SK-N-SH treated with all-trans-retinoic acid at 6 μM for 48 hours (cell line): ENCODE results near the gene DDAH1.

Experiments used
- ATAC-seq: fragments of 200-7000 bp; cut with Tn5 transposase; 3 replicates; pipeline ENCODE4 v1.9.1; 2020; ENCODE audit warnings: mild to moderate bottlenecking, moderate library complexity
- CSRNP3 ChIP-seq: fragments of 250-450 bp; sonication (Bioruptor Pico); IDR thresholded peaks from 2 replicates; pipeline ENCODE4 v1.5.1; 2021; ENCODE audit warnings: mild to moderate bottlenecking, moderate library complexity
- ESRRG ChIP-seq: fragments of 250-450 bp; sonication (Bioruptor Pico); IDR thresholded peaks from 2 replicates; pipeline ENCODE4 v1.6.1; 2021; ENCODE audit warnings: mild to moderate bottlenecking
- GLIS3 ChIP-seq: fragments of 250-450 bp; sonication (Bioruptor Pico); IDR thresholded peaks from 2 replicates; pipeline ENCODE4 v1.5.0; 2020; ENCODE audit warnings: mild to moderate bottlenecking, moderate library complexity
- ISL1 ChIP-seq: fragments of 250-450 bp; sonication (Bioruptor Pico); IDR thresholded peaks from 2 replicates; pipeline ENCODE4 v2.1.2; 2022; ENCODE audit warnings: mild to moderate bottlenecking, moderate library complexity
- OSR1 ChIP-seq: fragments of 250-450 bp; sonication (Bioruptor Pico); IDR thresholded peaks from 2 replicates; pipeline ENCODE4 v1.8.0; 2022; ENCODE audit warnings: moderate library complexity, mild to moderate bottlenecking, inconsistent platforms
- PPARA ChIP-seq: fragments of 250-450 bp; sonication (Bioruptor Pico); IDR thresholded peaks from 2 replicates; pipeline ENCODE4 v1.5.0; 2020; ENCODE audit warnings: mild to moderate bottlenecking, borderline replicate concordance
- SNAI2 ChIP-seq: fragments of 250-450 bp; sonication (Bioruptor Pico); IDR thresholded peaks from 2 replicates; pipeline ENCODE4 v1.5.0; 2020; ENCODE audit warnings: mild to moderate bottlenecking, moderate library complexity
- TCF4 ChIP-seq: fragments of 250-450 bp; sonication (Bioruptor Pico); IDR thresholded peaks from 2 replicates; pipeline ENCODE4 v1.8.0; 2021; ENCODE audit warnings: mild to moderate bottlenecking, moderate library complexity, borderline replicate concordance
- TOX ChIP-seq: fragments of 250-450 bp; sonication (Bioruptor Pico); IDR thresholded peaks from 2 replicates; pipeline ENCODE4 v1.8.0; 2021; ENCODE audit warnings: mild to moderate bottlenecking, moderate library complexity, borderline replicate concordance
- TSHZ2 ChIP-seq: fragments of 250-450 bp; sonication (Bioruptor Pico); IDR thresholded peaks from 2 replicates; pipeline ENCODE4 v1.5.0; 2020; ENCODE audit warnings: mild to moderate bottlenecking, moderate library complexity
- ZC3H10 ChIP-seq: fragments of 250-450 bp; sonication (Bioruptor Pico); IDR thresholded peaks from 2 replicates; pipeline ENCODE4 v1.5.1; 2021; ENCODE audit warnings: mild to moderate bottlenecking, moderate library complexity
- ZFP30 ChIP-seq: fragments of 450-650 bp; formaldehyde crosslinking; IDR thresholded peaks from 2 replicates; pipeline ENCODE4 v1.5.0; 2022; ENCODE audit warnings: mild to moderate bottlenecking, moderate library complexity
- TF ChIP-seq, protein P1 (sequence below): fragments of 250-450 bp; sonication (Bioruptor Pico); IDR thresholded peaks from 2 replicates; pipeline ENCODE4 v1.8.0; 2021; ENCODE audit warnings: low read depth, mild to moderate bottlenecking, moderate library complexity, borderline replicate concordance
- TF ChIP-seq, protein P2 (sequence below): fragments of 250-450 bp; sonication (Bioruptor Pico); IDR thresholded peaks from 2 replicates; pipeline ENCODE4 v1.5.1; 2020; ENCODE audit warnings: low read depth, mild to moderate bottlenecking, moderate library complexity
- TF ChIP-seq, protein P3 (sequence below): fragments of 250-450 bp; sonication (Bioruptor Pico); IDR thresholded peaks from 2 replicates; pipeline ENCODE4 v1.8.0; 2020; ENCODE audit warnings: mild to moderate bottlenecking, moderate library complexity, borderline replicate concordance

Gene DDAH1

DNA sequence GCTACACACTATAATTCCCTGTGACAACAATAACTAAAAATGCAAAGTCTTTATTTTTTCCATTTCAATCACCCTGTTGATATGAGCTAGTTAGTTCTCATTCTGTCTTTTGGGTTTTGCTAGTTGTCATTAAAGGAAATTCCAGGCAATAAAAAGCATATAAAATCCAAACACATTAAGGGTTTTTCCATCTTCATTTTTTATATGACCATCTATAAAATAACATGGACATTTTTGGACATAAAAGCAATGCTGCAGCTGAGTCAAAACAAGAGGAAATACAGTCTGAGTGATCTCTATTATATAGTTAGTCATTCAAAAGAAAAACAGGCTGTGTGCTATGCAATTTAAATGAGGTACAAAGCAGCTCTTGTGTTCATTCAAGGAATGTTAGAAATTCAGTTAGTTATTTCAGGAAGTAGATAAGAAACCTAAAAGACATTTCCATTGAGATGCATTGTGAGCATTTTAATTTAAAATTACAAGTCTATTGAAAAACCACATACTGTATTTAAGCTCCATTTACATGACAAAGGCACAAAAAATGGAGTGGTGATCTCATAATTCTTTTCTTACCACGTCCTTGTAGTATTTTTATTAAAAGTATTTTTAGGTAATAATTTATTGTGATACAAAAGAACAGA is 121.2 kb downstream of the DDAH1 start:
- peak; percentile 94 for TF ChIP-seq ISL1 (CRISPR knock-in tag)
- TF ChIP-seq ZC3H10 (CRISPR knock-in tag) = no peak
- no peak for TF ChIP-seq ESRRG (CRISPR knock-in tag)
- no peak for TF ChIP-seq ZFP30 (CRISPR knock-in tag)
- no peak for TF ChIP-seq OSR1 (CRISPR knock-in tag)
- TF ChIP-seq CSRNP3 (CRISPR knock-in tag) = no peak
- TF ChIP-seq SNAI2 (CRISPR knock-in tag) = no peak
- no peak for TF ChIP-seq TCF4
- peak; percentile 21; the same call in 1 of the 2 replicates for TF ChIP-seq GLIS3
- no peak for TF ChIP-seq TOX
- TF ChIP-seq, protein P1, sequence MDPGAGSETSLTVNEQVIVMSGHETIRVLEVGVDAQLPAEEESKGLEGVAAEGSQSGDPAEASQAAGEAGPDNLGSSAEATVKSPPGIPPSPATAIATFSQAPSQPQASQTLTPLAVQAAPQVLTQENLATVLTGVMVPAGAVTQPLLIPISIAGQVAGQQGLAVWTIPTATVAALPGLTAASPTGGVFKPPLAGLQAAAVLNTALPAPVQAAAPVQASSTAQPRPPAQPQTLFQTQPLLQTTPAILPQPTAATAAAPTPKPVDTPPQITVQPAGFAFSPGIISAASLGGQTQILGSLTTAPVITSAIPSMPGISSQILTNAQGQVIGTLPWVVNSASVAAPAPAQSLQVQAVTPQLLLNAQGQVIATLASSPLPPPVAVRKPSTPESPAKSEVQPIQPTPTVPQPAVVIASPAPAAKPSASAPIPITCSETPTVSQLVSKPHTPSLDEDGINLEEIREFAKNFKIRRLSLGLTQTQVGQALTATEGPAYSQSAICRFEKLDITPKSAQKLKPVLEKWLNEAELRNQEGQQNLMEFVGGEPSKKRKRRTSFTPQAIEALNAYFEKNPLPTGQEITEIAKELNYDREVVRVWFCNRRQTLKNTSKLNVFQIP (CRISPR knock-in tag) = 0 out of 2 replicates have a peak, but pooled peaks have one; percentile 13
- TF ChIP-seq TSHZ2 (CRISPR knock-in tag) = no peak
- TF ChIP-seq, protein P2, sequence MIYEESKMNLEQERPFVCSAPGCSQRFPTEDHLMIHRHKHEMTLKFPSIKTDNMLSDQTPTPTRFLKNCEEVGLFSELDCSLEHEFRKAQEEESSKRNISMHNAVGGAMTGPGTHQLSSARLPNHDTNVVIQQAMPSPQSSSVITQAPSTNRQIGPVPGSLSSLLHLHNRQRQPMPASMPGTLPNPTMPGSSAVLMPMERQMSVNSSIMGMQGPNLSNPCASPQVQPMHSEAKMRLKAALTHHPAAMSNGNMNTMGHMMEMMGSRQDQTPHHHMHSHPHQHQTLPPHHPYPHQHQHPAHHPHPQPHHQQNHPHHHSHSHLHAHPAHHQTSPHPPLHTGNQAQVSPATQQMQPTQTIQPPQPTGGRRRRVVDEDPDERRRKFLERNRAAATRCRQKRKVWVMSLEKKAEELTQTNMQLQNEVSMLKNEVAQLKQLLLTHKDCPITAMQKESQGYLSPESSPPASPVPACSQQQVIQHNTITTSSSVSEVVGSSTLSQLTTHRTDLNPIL (CRISPR knock-in tag) = peak; percentile 84
- TF ChIP-seq, protein P3, sequence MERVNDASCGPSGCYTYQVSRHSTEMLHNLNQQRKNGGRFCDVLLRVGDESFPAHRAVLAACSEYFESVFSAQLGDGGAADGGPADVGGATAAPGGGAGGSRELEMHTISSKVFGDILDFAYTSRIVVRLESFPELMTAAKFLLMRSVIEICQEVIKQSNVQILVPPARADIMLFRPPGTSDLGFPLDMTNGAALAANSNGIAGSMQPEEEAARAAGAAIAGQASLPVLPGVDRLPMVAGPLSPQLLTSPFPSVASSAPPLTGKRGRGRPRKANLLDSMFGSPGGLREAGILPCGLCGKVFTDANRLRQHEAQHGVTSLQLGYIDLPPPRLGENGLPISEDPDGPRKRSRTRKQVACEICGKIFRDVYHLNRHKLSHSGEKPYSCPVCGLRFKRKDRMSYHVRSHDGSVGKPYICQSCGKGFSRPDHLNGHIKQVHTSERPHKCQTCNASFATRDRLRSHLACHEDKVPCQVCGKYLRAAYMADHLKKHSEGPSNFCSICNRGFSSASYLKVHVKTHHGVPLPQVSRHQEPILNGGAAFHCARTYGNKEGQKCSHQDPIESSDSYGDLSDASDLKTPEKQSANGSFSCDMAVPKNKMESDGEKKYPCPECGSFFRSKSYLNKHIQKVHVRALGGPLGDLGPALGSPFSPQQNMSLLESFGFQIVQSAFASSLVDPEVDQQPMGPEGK (CRISPR knock-in tag) = no peak
- ATAC-seq = peak; percentile 79

DNA sequence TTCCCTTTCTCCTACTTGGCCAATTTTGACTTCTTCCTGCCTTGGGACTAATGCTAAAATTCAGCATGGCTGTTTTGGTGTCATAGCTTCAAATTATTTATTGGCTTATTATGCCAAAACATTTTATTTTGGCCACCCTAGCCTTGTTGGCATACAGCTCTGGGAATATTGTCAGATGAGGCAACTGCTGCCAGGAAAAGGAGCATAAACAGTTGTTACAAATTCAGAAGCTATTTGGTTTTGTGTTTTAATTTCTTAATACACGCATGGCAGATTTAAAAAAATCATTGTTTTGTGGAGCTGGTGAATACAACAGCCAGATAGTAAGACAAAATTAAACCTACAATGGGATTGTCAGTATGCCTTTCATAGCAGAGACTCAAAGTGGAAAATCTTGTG is 121.7 kb downstream of the DDAH1 start:
- ATAC-seq = peak; percentile 38
- no peak for TF ChIP-seq ZFP30 (CRISPR knock-in tag)
- TF ChIP-seq, protein P1 (CRISPR knock-in tag) = 0 out of 2 replicates have a peak, but pooled peaks have one; percentile 1
- TF ChIP-seq, all 23 proteins: peak for 1

GRCh38 chr1:85342207-85342606 is 122.8 kb downstream of the DDAH1 start:
- ATAC-seq = no peak
- peak; percentile 37 for TF ChIP-seq ISL1 (CRISPR knock-in tag)
- TF ChIP-seq, protein P3 (CRISPR knock-in tag) = peak; percentile 40; the same call in 1 of the 2 replicates
- no peak for TF ChIP-seq PPARA (CRISPR knock-in tag)
